Measurements from ENCODE around the gene PRKCSH. TPM values are rescaled to one million over a fixed set of nuclear protein-coding genes. Genes with fewer than 3 reads are reported as not detected.

PRKCSH gene, protein sequence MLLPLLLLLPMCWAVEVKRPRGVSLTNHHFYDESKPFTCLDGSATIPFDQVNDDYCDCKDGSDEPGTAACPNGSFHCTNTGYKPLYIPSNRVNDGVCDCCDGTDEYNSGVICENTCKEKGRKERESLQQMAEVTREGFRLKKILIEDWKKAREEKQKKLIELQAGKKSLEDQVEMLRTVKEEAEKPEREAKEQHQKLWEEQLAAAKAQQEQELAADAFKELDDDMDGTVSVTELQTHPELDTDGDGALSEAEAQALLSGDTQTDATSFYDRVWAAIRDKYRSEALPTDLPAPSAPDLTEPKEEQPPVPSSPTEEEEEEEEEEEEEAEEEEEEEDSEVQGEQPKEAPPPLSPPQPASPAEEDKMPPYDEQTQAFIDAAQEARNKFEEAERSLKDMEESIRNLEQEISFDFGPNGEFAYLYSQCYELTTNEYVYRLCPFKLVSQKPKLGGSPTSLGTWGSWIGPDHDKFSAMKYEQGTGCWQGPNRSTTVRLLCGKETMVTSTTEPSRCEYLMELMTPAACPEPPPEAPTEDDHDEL
- 100 to 1,000 TPM; 160 to 255 (median 196) TPM for total RNA-seq

- peak; percentile 92 to 94 (median 94) for ATAC-seq (replicated peaks in 6 of 8)
- in situ Hi-C loops (cut with MboI; ENCODE audit: low pct_unique_long_range_greater_than_20kb in 2 of 9, low sequenced_read_pairs in 9 of 9, unreplicated experiment in 9 of 9): no loop called here
- Histone ChIP-seq H3K4me1 (replicated peaks in 1 of 2) (peaks cover 5 to 15% of the 10 kb centered on the region in 2 donors), H3K27ac (peak within 1 kb of the TSS; percentile 76 to 89), H3K4me3 (peak within 1 kb of the TSS; percentile 44 to 77 (median 72))
- WGBS, 10 experiments: 0% methylated on average over 1 to 19 of the region's 53 CpGs; no CpG with 5 or more reads in 3 of the 10 experiments
Observed at GRCh38 chr19:11435057-11435832, at the start of gene PRKCSH, which contains the start of gene ODAD3. PRKCSH (plus strand) TSS chr19:11435635; CDS start chr19:11436118, 483 bp downstream. ODAD3 (minus strand) TSS chr19:11435121; CDS start chr19:11435016, 105 bp downstream.

DNA sequence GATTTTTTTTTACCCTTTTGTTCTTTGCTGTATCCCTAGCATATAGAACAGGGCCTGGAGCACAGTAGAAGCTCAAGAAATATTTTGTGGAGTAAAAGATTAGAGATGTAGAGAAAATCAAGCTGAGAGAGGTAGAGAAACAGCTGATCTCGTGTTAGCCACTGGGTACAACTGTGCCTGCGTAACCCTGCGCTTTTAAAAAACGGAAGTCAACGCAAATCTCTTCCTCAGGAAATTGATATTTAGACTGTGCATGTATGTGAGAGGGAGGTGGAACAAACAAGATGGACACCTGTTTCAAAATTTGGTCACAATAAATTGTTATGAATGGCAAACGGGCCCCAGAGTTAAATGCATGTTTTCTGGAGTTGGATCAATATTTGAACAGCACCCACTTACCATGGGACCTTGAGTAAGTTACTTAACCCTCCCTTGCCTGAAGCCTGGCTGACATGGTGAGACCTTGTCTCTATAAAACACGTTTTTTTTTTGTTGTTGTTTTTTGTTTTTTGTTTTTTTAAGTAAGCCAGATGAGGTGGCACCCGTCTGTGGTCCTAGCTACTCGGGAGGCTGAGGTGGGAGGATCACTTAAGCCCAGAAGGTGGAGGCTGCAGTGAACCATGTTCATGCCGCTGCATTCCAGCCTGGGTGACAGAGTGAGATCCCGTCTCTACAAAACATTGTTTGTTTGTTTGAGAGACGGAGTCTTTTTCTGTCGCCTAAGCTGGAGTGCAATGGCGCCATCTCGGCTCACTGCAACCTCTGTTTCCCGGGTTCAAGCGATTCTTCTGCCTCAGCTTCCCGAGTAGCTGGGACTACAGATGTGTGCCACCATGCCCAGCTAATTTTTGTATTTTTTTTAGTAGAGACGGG, 48.0 kb upstream of the PRKCSH start:
- no peak for ATAC-seq (replicated peaks in 6 of 8)
- WGBS, 10 experiments: 53 to 78% (median 65%) methylated on average over 5 to 15 of the region's 19 CpGs; no CpG with 5 or more reads in 2 of the 10 experiments
- Histone ChIP-seq H3K27ac (no peak overlapping the region), H3K4me1 (replicated peaks in 1 of 2) (peaks cover 4 to 6% of the 10 kb centered on the region in 2 donors), H3K4me3 (no peak overlapping the region)
- in situ Hi-C loops (cut with MboI; ENCODE audit: low pct_unique_long_range_greater_than_20kb in 2 of 9, low sequenced_read_pairs in 9 of 9, unreplicated experiment in 9 of 9): no loop called here

GRCh38 chr19:11390359-11390758, 45.1 kb upstream of the PRKCSH start:
- 56 to 83% (median 70%) methylated on average over 1 to 2 of the region's 2 CpGs; no CpG with 5 or more reads in 6 of the 10 experiments for WGBS, 10 experiments
- H3K4me3 ChIP-seq: no peak overlapping the region
- H3K27ac ChIP-seq: no peak overlapping the region
- no peaks in the 10 kb centered on the region for H3K4me1 ChIP-seq (replicated peaks in 1 of 2)
- in situ Hi-C loops (cut with MboI; ENCODE audit: low pct_unique_long_range_greater_than_20kb in 2 of 9, low sequenced_read_pairs in 9 of 9, unreplicated experiment in 9 of 9): no loop called here
- ATAC-seq (replicated peaks in 6 of 8): no peak

DNA sequence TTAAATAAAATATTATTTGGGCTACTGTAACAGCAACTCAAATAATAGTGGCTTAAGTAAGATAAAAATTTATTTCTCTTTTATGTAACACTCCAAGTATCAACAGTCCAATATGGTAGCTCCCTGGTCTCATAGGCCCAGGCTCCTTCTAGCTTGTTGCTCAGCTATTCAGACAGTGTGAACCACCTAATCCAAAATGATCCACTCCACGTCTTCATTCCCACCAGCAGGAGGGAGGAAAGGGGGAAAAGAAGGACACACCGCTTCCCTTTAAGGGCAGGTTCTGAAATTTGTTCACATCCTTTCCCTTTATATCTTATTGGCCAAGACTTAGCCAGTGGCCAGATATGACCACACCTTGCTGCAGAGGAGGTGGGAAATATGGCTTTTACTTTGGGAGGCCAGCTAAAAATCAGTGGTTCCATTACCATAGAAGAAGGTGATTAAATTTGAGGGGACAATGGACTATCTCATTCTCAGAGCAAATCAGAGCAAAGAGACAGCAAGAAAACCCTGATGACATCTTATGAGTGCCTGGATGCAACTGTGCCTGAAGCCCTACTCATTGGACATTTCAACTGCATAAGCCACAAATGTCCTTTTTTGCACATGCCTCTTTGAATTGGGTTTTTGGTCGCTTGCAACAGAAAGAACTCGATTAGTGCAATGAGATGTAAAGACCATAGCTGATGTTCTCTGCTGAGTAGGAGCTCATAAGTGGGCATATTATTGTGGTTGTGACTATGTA, 44.3 kb upstream of the PRKCSH start:
- no peak for ATAC-seq (replicated peaks in 6 of 8)
- H3K4me3 ChIP-seq: no peak overlapping the region
- WGBS, 10 experiments: 47 to 100% (median 73%) methylated on average over 1 to 4 of the region's 4 CpGs; no CpG with 5 or more reads in 1 of the 10 experiments
- no peaks in the 10 kb centered on the region for H3K4me1 ChIP-seq (replicated peaks in 1 of 2)
- in situ Hi-C loops (cut with MboI; ENCODE audit: low pct_unique_long_range_greater_than_20kb in 2 of 9, low sequenced_read_pairs in 9 of 9, unreplicated experiment in 9 of 9): no loop called here
- no peak overlapping the region for H3K27ac ChIP-seq

DNA sequence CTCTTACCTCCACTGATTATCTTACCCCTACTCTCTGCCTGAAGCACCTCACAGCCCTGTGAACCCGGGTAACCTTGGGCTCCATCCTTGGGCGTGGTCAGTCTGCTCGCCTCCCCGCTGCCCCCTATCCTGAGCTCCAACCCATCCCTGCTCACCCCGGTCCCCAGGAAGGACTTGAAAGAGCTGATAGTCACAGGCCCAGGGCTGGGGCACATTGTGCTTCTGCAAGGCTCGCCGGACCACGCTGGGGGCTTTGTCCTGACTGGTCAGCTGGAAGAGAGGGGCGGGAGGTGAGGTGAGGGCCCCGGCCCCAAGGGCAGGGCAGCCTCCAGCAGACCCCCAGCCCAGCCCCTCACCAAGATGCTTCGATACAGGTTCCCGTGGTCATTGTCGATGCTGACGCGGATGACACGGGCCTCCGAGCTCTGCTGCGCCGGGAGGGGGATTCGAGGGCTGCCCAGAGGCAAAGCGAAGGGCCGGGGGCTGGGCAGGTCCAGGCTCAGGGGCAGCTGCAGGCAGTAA, 38.3 kb upstream of the PRKCSH start:
- 60 to 80% methylated on average over 1 to 2 of the region's 22 CpGs; no CpG with 5 or more reads in 8 of the 10 experiments for WGBS, 10 experiments
- Histone ChIP-seq H3K27ac (no peak overlapping the region), H3K4me3 (no peak overlapping the region), H3K4me1 (replicated peaks in 1 of 2) (peaks cover 0 to 2% of the 10 kb centered on the region in 2 donors)
- no peak for ATAC-seq (replicated peaks in 6 of 8)
- in situ Hi-C loops (cut with MboI; ENCODE audit: low pct_unique_long_range_greater_than_20kb in 2 of 9, low sequenced_read_pairs in 9 of 9, unreplicated experiment in 9 of 9): no loop called here

- no peak overlapping the region for H3K27ac ChIP-seq
- H3K4me3 ChIP-seq: no peak overlapping the region
- ATAC-seq (replicated peaks in 6 of 8): no peak
- in situ Hi-C loops (cut with MboI; ENCODE audit: low pct_unique_long_range_greater_than_20kb in 2 of 9, low sequenced_read_pairs in 9 of 9, unreplicated experiment in 9 of 9): no loop called here
- peaks cover 0 to 2% of the 10 kb centered on the region in 2 donors for H3K4me1 ChIP-seq (replicated peaks in 1 of 2)
- WGBS, 10 experiments: 48 to 95% (median 90%) methylated on average over 1 to 4 of the region's 9 CpGs; no CpG with 5 or more reads in 6 of the 10 experiments
Observed at GRCh38 chr19:11399667-11400066, 35.8 kb upstream of the PRKCSH start.

DNA sequence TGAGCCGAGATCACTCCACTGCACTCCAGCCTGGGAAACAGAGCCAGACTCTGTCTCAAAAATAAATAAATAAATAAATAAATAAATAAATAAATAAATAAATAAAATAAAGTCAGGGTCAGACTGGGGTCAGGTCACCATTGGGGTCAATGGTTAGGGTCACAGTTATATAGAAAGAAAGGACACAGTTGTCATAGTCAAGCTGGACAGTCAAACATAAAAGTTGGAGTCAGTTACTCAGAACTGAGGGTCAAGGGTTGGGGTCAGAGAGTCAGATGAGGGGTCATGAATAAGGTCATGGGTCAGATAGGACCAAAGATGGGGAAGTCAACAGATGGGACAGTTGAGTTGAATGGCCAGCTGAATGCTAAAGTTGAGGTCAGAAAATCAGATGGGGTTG, 34.6 kb upstream of the PRKCSH start:
- no peak overlapping the region for H3K27ac ChIP-seq
- in situ Hi-C loops (cut with MboI; ENCODE audit: low pct_unique_long_range_greater_than_20kb in 2 of 9, low sequenced_read_pairs in 9 of 9, unreplicated experiment in 9 of 9): no loop called here
- H3K4me3 ChIP-seq: no peak overlapping the region
- peaks cover 0 to 2% of the 10 kb centered on the region in 2 donors for H3K4me1 ChIP-seq (replicated peaks in 1 of 2)
- ATAC-seq (replicated peaks in 6 of 8): no peak
- 18 to 86% (median 71%) methylated on average over 1 of the region's 1 CpG; no CpG with 5 or more reads in 4 of the 10 experiments for WGBS, 10 experiments

GRCh38 chr19:11401808-11402543, 33.5 kb upstream of the PRKCSH start:
- Histone ChIP-seq H3K4me3 (no peak overlapping the region), H3K4me1 (replicated peaks in 1 of 2) (peaks cover 0 to 2% of the 10 kb centered on the region in 2 donors), H3K27ac (no peak overlapping the region)
- ATAC-seq (replicated peaks in 6 of 8): no peak
- WGBS, 10 experiments: 87 to 100% (median 100%) methylated on average over 1 to 3 of the region's 9 CpGs; no CpG with 5 or more reads in 7 of the 10 experiments
- in situ Hi-C loops (cut with MboI; ENCODE audit: low pct_unique_long_range_greater_than_20kb in 2 of 9, low sequenced_read_pairs in 9 of 9, unreplicated experiment in 9 of 9): no loop called here

DNA sequence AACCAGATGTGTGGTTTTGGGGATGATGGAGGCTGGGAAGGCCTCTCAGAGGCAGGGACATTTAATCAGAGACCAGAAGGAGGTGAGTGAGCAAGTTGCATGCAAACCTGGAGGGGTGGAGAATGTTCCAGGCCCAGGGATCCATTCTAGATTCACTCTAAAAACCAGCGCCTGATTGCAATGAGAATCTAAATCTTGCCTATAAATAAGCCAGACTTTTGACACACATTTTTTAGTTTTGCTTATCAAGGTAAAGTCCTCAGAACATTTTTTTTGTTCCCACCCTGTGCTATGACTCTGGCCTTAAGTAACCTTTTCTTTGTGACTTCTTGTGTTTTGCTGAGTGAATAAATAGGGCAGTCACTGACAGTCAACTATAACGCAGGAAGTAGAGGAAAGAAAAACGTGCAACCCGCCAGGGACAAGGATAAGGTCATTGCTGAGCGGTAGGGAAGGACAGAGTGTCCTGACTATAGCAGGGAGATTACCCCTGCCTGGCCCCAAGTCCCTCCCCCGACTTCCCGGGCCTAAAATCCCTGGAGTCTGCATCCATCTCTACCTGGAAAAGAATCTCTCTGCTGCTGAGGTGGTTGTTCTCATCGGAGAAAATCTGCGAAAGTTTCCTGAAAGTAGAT, 30.7 kb upstream of the PRKCSH start:
- Histone ChIP-seq H3K4me3 (no peak overlapping the region), H3K27ac (no peak overlapping the region), H3K4me1 (replicated peaks in 1 of 2) (no peaks in the 10 kb centered on the region)
- in situ Hi-C loops (cut with MboI; ENCODE audit: low pct_unique_long_range_greater_than_20kb in 2 of 9, low sequenced_read_pairs in 9 of 9, unreplicated experiment in 9 of 9): no loop called here
- peak in 2 of 8 experiments; percentile 32 to 41 for ATAC-seq (replicated peaks in 6 of 8)
- 10 to 67% (median 42%) methylated on average over 2 to 6 of the region's 9 CpGs; no CpG with 5 or more reads in 3 of the 10 experiments for WGBS, 10 experiments

DNA sequence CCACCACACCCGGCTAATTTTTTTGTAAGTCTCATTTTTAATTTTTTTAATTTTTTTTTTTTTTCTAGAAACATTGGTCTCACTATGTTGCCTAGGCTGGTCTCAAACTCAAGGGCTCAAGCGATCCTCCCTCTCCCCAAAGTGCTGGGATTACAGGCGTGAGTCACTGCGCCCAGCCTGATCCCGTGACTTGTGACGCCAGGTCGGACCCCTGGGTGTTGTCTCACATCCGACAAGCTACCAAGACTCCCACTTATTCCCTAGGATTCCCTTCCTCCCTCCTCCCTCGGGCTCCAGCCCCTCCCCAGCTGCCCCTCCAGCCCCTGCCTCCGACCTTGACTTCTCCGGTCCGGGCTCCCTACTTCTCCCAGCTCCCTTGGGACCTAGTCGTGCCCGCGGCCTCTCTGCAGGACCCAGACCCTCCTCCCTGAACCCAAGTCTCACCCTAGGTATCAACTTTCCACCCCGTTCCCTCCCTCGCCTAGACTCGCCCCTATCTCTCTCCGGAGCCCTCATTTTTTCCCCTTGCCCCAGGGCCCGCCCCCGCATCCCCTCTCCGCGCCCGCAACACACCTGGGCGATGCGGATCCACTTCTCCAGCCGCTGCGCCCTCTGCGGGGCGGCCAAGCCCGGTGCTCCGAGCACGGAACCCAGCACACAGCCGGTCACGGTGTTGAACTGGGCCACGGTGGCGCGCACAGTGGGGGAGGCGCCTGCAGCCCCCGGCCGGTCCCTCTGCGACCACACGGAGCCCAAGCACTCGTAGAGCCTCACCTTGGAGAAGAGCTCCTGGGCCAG, 29.4 kb upstream of the PRKCSH start:
- peak in 5 of 8 experiments; percentile 19 to 85 (median 47) for ATAC-seq (replicated peaks in 6 of 8)
- WGBS, 10 experiments: 33 to 100% (median 89%) methylated on average over 1 to 8 of the region's 44 CpGs; no CpG with 5 or more reads in 2 of the 10 experiments
- Histone ChIP-seq H3K4me1 (replicated peaks in 1 of 2) (no peaks in the 10 kb centered on the region), H3K27ac (no peak overlapping the region), H3K4me3 (no peak overlapping the region)
- in situ Hi-C loops (cut with MboI; ENCODE audit: low pct_unique_long_range_greater_than_20kb in 2 of 9, low sequenced_read_pairs in 9 of 9, unreplicated experiment in 9 of 9): no loop called here

All from motor neuron (in vitro differentiated cells).